H1 (cell line): ENCODE measurements around the gene ZRANB3. TPM values are rescaled to one million over a fixed set of nuclear protein-coding genes. Genes with fewer than 3 reads are reported as not detected.

Source experiments
- ASH2L ChIP-seq: fragments of 200-600, 300-600 bp; sonication (generic); IDR thresholded peaks from one replicate; pipeline ENCODE4 v1.7.1; 2017; ENCODE audit warnings: low read length
- EP300 ChIP-seq, 2 experiments: IDR thresholded peaks; 1 replicate in 1 of 2; 2 replicates in 1 of 2; pipeline ENCODE4 v1.6.1; 2011 to 2012; ENCODE audit warnings: low read depth in 2 of 2, low read length in 2 of 2, mild to moderate bottlenecking in 2 of 2, borderline replicate concordance in 1 of 2, inconsistent platforms in 1 of 2, moderate library complexity in 1 of 2
- SP2 ChIP-seq: IDR thresholded peaks from 2 replicates; pipeline ENCODE4 v1.6.1; 2012; ENCODE audit warnings: mild to moderate bottlenecking, low read length, inconsistent platforms
- polyA plus RNA-seq, 7 experiments: library from polyadenylated mRNA; depleted of rRNA in 3 of 7; stranded (reverse) in 5 of 7; unstranded in 2 of 7; fragments of >200 nt in 5 of 7; fragments of 200-250 nt in 2 of 7; gene quantifications; 1 replicate in 5 of 7; 2 replicates in 1 of 7; 4 replicates in 1 of 7; pipeline versions ENCODE4 v1.2.1 to v1.2.3, GENCODE V29; 2011 to 2013; ENCODE audit warnings: missing spikeins in 2 of 7, mixed read lengths in 2 of 7
- total RNA-seq: library from RNA; stranded (reverse); fragmentation: NEBNext Ultra II Directional; extraction: Animal tissue kit (Norgen Biotek cat#: 25700); gene quantifications from 2 replicates; pipeline ENCODE4 v1.2.1, GENCODE V29; 2021
- TF ChIP-seq, protein P1 (sequence below): IDR thresholded peaks from 2 replicates; pipeline ENCODE4 v1.6.1; 2012; ENCODE audit warnings: low read length, inconsistent platforms

ZRANB3 gene
- total and polyA plus RNA-seq, 2 of the 8 experiments (the other 6 are each of a cell fraction or from before 2014, with no cell fraction given), result 4.5 to 19.3 TPM

DNA sequence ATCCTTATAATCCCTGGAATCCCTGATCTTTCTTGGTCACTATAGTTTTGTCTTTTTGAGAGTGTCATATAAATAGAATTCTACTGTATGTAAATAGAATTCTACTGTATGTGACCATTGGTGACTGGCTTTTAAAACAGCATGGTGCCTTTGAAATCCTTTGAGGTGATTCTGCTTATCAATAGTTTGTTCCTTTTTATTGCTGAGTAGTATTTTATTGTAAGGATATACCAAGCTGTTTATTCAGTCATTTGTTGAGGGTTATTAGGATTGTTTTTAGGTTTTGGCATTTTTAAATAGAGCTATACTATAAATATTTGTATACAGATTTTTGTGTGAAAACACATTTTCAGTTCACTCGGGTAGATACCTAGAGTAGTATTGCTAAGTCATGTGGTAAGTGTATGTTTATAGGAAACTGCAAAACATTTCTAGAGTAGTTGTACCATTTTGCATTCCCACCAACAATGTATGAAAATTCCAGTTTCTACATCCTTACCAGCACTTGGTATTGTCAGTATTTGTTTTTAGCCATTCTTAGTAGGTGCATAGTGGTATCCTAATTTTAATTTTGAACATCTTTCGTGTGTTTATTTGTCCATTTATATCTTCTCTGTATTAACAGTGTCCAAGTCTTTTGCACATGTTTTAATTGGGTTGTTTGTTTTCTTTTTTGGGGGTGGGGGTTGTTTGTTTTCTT lies 433.3 kb downstream of the ZRANB3 start (continued):
- TF ChIP-seq ASH2L, result no peak
- TF ChIP-seq, protein P1, sequence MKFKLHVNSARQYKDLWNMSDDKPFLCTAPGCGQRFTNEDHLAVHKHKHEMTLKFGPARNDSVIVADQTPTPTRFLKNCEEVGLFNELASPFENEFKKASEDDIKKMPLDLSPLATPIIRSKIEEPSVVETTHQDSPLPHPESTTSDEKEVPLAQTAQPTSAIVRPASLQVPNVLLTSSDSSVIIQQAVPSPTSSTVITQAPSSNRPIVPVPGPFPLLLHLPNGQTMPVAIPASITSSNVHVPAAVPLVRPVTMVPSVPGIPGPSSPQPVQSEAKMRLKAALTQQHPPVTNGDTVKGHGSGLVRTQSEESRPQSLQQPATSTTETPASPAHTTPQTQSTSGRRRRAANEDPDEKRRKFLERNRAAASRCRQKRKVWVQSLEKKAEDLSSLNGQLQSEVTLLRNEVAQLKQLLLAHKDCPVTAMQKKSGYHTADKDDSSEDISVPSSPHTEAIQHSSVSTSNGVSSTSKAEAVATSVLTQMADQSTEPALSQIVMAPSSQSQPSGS, result no peak
- TF ChIP-seq SP2, result no peak
- no peak for TF ChIP-seq EP300 (IDR thresholded peaks at IDR 0.05; ENCODE audit: borderline replicate concordance in 1 of 2, low read depth in 2 of 2, low read length in 2 of 2)
